22Rv1 (cell line): ENCODE measurements around the gene TOMM22.

ENCODE experiments used
- CTCF ChIP-seq: fragments of 450-650 bp; IDR thresholded peaks from 2 replicates; pipeline ENCODE4 v1.5.1; 2017; ENCODE audit warnings: mild to moderate bottlenecking
- ZFX ChIP-seq: fragments of 450-650 bp; IDR thresholded peaks from 2 replicates; pipeline ENCODE4 v1.6.1; 2017; ENCODE audit warnings: antibody characterized with exemption, borderline replicate concordance

- TF ChIP-seq CTCF (no peak), ZFX (no peak)
Observed at GRCh38 chr22:38721551-38721950, 39.8 kb downstream of the TOMM22 start.
